Spleen (tissue), 7 donors: Measurements from ENCODE around the gene MT1G.

ENCODE experiments used
- POLR2A ChIP-seq, 3 donors: fragments of 450-650 bp; IDR thresholded peaks; one replicate each; pipeline ENCODE4 v1.5.1; 2017; ENCODE audit warnings: antibody characterized with exemption in 3 of 3, mild to moderate bottlenecking in 1 of 3
- POLR2AphosphoS5 ChIP-seq, 3 donors: sonication (generic); formaldehyde crosslinking; IDR thresholded peaks; one replicate each; pipeline ENCODE4 v1.5.1; 2017; ENCODE audit warnings: antibody characterized with exemption in 3 of 3
- TF ChIP-seq, protein P1 (sequence below), 11 experiments: fragments of 200-600 bp in 7 of 11; fragments of 450-650 bp in 4 of 11; sonication (generic) in 4 of 11; IDR thresholded peaks in 8 of 11; conservative IDR thresholded peaks in 3 of 11; 1 replicate in 7 of 11; 2 replicates in 4 of 11; pipeline versions ENCODE4 v1.4.0 to v1.8.0; 2016 to 2021; ENCODE audit warnings: antibody characterized with exemption in 11 of 11, inconsistent platforms in 4 of 11, mild to moderate bottlenecking in 1 of 11
- donor health status: DM: no; HTN: no; CAD: no; lungs with moderate emphysema.
- donor health status: DM: no; HTN: no; CAD: no.
- donor health status: DM: no; HTN: no; CAD: no.

- TF ChIP-seq, protein P1, sequence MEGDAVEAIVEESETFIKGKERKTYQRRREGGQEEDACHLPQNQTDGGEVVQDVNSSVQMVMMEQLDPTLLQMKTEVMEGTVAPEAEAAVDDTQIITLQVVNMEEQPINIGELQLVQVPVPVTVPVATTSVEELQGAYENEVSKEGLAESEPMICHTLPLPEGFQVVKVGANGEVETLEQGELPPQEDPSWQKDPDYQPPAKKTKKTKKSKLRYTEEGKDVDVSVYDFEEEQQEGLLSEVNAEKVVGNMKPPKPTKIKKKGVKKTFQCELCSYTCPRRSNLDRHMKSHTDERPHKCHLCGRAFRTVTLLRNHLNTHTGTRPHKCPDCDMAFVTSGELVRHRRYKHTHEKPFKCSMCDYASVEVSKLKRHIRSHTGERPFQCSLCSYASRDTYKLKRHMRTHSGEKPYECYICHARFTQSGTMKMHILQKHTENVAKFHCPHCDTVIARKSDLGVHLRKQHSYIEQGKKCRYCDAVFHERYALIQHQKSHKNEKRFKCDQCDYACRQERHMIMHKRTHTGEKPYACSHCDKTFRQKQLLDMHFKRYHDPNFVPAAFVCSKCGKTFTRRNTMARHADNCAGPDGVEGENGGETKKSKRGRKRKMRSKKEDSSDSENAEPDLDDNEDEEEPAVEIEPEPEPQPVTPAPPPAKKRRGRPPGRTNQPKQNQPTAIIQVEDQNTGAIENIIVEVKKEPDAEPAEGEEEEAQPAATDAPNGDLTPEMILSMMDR (IDR thresholded peaks at IDR 0.05 in 8 of 11, conservative IDR thresholded peaks at IDR 0.05 in 3 of 11) = no peak
- TF ChIP-seq POLR2A (IDR thresholded peaks at IDR 0.05) = no peak
- no peak for TF ChIP-seq POLR2AphosphoS5 (IDR thresholded peaks at IDR 0.05)
These were observed 44.0 kb upstream of the MT1G start for GRCh38 chr16:56711862-56712261.
